ENCODE data around the gene FABP2.
A peak's percentile ranks its signal among the peaks of the same experiment; 100 is the strongest.

GRCh38 chr4:119300101-119300978 is 21.6 kb downstream of the FABP2 start:
- TF ChIP-seq CTCF (IDR thresholded peaks at IDR 0.05; ENCODE audit: poor library complexity, severe bottlenecking), result peak; percentile 39
- TF ChIP-seq EZH2 (IDR thresholded peaks at IDR 0.05; ENCODE audit: borderline replicate concordance, insufficient read depth, low read length, poor library complexity, severe bottlenecking), result no peak
- TF ChIP-seq POLR2AphosphoS5 (IDR thresholded peaks at IDR 0.05), result no peak
